Natural killer cell treated with Interleukin-12 subunit alpha and Interleukin-12 subunit beta and Interleukin-15 and Interleukin-18, amount 100 ng/mL, for 72 hours (primary cell): Measurements from ENCODE around the gene ZNHIT6. TPM values are rescaled to one million over a fixed set of nuclear protein-coding genes. Genes with fewer than 3 reads are reported as not detected.

ENCODE experiments used
- ATAC-seq, 2 donors: fragments of 150-1000 bp; cut with Tn5 transposase in 1 of 2; sonication (Bioruptor Pico), chemical (Tn5 transposase) in 1 of 2; 2 replicates each; pipeline ENCODE4 v1.10.0; 2021
- DNase-seq: peaks from one replicate; pipeline ENCODE4 v3.0.0; 2022; ENCODE audit warnings: low spot score
- H3K27ac Mint-ChIP-seq, 2 donors: 1 replicate in 1 of 2; 2 replicates in 1 of 2; pipeline ENCODE4 v1.8.0; 2022; ENCODE audit warnings: mixed read lengths in 2 of 2, mild to moderate bottlenecking in 1 of 2, moderate library complexity in 1 of 2
- H3K27me3 Mint-ChIP-seq, 2 donors: 1 replicate in 1 of 2; 2 replicates in 1 of 2; pipeline ENCODE4 v1.8.0; 2022; ENCODE audit warnings: mixed read lengths in 2 of 2
- H3K36me3 Mint-ChIP-seq: one replicate; pipeline ENCODE4 v1.8.0; 2022; ENCODE audit warnings: mixed read lengths
- H3K4me1 Mint-ChIP-seq, 2 donors: 1 replicate in 1 of 2; 2 replicates in 1 of 2; pipeline ENCODE4 v1.8.0; 2022; ENCODE audit warnings: low read depth in 2 of 2, mixed read lengths in 2 of 2, mild to moderate bottlenecking in 1 of 2
- H3K4me3 Mint-ChIP-seq: one replicate; pipeline ENCODE4 v1.8.0; 2022; ENCODE audit warnings: mixed read lengths
- H3K9me3 Mint-ChIP-seq: 2 replicates; pipeline ENCODE4 v1.8.0; 2022; ENCODE audit warnings: mixed read lengths
- total RNA-seq, 2 donors: library from RNA; stranded (reverse); gene quantifications; one replicate each; pipeline ENCODE4 v1.2.3, GENCODE V29; 2022

ZNHIT6 gene
- total RNA-seq, 2 donors from 2014 or later: 17.5 to 18.9 TPM

DNA sequence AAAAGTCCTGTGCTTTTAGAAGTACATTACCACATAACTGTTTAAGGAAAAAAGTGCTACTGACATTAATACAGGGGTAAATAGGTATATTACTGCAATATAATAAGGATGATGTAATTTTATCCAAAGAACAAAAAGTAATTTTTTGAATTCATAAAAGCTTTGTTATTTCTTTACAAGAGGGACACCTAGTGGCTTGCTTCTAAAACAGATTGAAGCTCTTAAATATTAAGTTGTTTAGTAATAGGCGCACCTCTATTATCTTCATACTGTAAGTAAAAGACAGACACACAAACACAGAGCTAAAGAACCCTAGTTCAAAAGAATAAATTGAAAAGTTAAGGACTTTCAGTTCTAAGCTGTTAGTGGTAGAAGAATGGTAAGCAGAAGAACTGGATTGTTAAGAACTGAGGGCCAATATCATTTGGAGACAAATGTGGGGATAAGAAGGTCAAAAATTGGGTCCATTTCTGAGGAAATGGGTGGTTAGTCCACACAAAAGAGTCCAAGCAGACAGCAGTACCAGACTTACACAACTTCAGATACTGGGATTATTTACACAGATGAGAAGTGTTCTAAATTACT lies 15.4 kb downstream of the ZNHIT6 start:
- Mint-ChIP-seq H3K36me3 (peaks cover 11% of the 10 kb centered on the region), H3K4me3 (no peak overlapping the region), H3K27ac (peak overlapping the region in 1 of 2 donors; percentile 14), H3K4me1 (peaks cover 7 to 11% of the 10 kb centered on the region in 2 donors), H3K9me3 (no peaks in the 10 kb centered on the region), H3K27me3 (no peaks in the 10 kb centered on the region)
- ATAC-seq (no peak), DNase-seq (no peak)

DNA sequence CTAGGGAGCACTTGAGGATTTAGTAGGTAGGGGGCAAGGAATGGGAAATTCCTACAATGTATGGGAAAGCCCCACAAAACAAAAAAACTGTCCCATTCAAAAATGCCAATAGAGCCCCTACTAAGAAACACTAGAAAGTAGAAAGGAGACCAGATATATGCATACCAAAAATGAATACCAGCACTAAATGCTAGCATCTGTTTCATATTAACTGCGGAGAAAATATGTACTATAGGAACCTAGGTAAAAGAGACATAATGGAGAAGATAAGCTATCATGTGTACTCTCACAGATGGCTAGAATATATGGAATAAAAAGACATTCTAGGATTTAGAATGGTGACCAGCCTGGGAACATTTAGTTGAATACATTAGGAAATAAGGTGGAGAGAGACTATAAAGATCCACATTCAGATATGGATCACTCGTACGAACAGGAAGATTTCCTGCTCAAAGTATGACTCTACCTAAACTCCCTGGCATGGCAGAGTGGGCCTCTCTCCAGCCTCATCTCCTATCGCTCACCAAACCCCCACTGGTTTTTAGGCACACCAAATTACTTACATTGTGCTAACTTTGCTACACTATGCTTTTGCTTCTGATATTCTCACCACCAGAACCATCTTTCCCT lies 18.3 kb downstream of the ZNHIT6 start:
- no peak for ATAC-seq
- H3K4me1 Mint-ChIP-seq: peaks cover 7 to 11% of the 10 kb centered on the region in 2 donors
- no peak overlapping the region for H3K27ac Mint-ChIP-seq
- no peak for DNase-seq
- H3K4me3 Mint-ChIP-seq: no peak overlapping the region
- no peaks in the 10 kb centered on the region for H3K9me3 Mint-ChIP-seq
- no peaks in the 10 kb centered on the region for H3K27me3 Mint-ChIP-seq
- H3K36me3 Mint-ChIP-seq: peaks cover 11% of the 10 kb centered on the region

- Mint-ChIP-seq H3K27ac (no peak overlapping the region), H3K36me3 (no peaks in the 10 kb centered on the region)
- no peak for ATAC-seq
These were observed 24.8 kb downstream of the ZNHIT6 start for GRCh38 chr1:85683292-85684025.

GRCh38 chr1:85681087-85681486 lies 27.1 kb downstream of the ZNHIT6 start:
- H3K4me1 Mint-ChIP-seq: peaks cover 0 to 5% of the 10 kb centered on the region in 2 donors
- no peaks in the 10 kb centered on the region for H3K9me3 Mint-ChIP-seq
- H3K4me3 Mint-ChIP-seq: no peak overlapping the region
- DNase-seq (no peak), ATAC-seq (no peak)
- H3K27me3 Mint-ChIP-seq: no peaks in the 10 kb centered on the region
- no peak overlapping the region for H3K27ac Mint-ChIP-seq
- no peaks in the 10 kb centered on the region for H3K36me3 Mint-ChIP-seq

More at GRCh38 chr1:85683292-85684025, 24.8 kb downstream of the ZNHIT6 start:
- H3K4me3 Mint-ChIP-seq: no peak overlapping the region
- H3K9me3 Mint-ChIP-seq: no peaks in the 10 kb centered on the region
- no peak for DNase-seq
- no peaks in the 10 kb centered on the region for H3K27me3 Mint-ChIP-seq
- peaks cover 0 to 5% of the 10 kb centered on the region in 2 donors for H3K4me1 Mint-ChIP-seq

- no peaks in the 10 kb centered on the region for H3K27me3 Mint-ChIP-seq
- peaks cover 6% of the 10 kb centered on the region for H3K36me3 Mint-ChIP-seq
- H3K4me3 Mint-ChIP-seq: no peak overlapping the region
- H3K4me1 Mint-ChIP-seq: no peaks in the 10 kb centered on the region
- H3K9me3 Mint-ChIP-seq: no peaks in the 10 kb centered on the region
- DNase-seq (no peak), ATAC-seq (no peak)
- H3K27ac Mint-ChIP-seq: no peak overlapping the region
These were observed 30.0 kb downstream of the ZNHIT6 start for GRCh38 chr1:85678193-85678592.

DNA sequence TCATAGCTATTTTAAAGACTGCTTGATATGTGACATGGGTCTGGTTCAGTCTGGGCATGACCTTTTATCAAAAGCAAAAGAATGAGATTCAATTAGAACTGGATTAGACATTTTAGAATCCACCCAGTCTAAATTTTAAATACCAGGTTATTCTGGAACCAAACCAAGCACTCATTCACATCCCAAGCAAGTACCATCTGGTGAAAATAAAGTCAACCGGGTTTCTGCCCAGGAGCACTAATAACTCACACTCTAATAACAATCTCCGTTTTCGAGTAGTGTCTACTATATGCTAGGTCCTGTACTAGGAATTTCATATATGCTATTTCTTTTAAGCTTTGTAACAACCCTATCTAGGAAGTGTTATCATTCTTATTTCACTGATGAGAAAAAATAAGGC lies 30.6 kb downstream of the ZNHIT6 start:
- peaks cover 6% of the 10 kb centered on the region for H3K36me3 Mint-ChIP-seq
- no peaks in the 10 kb centered on the region for H3K9me3 Mint-ChIP-seq
- ATAC-seq: no peak
- H3K27me3 Mint-ChIP-seq: no peaks in the 10 kb centered on the region
- H3K4me3 Mint-ChIP-seq: no peak overlapping the region
- H3K4me1 Mint-ChIP-seq: no peaks in the 10 kb centered on the region
- H3K27ac Mint-ChIP-seq: no peak overlapping the region
- no peak for DNase-seq

- Mint-ChIP-seq H3K27ac (no peak overlapping the region), H3K9me3 (no peaks in the 10 kb centered on the region), H3K36me3 (peaks cover 20% of the 10 kb centered on the region), H3K4me1 (no peaks in the 10 kb centered on the region), H3K4me3 (no peak overlapping the region), H3K27me3 (no peaks in the 10 kb centered on the region)
- ATAC-seq: no peak
- no peak for DNase-seq
These were observed 36.1 kb downstream of the ZNHIT6 start for GRCh38 chr1:85672031-85672660.

- Mint-ChIP-seq H3K27me3 (no peaks in the 10 kb centered on the region), H3K4me3 (no peak overlapping the region), H3K36me3 (peaks cover 24% of the 10 kb centered on the region), H3K27ac (no peak overlapping the region), H3K4me1 (no peaks in the 10 kb centered on the region), H3K9me3 (no peaks in the 10 kb centered on the region)
- no peak for DNase-seq
- no peak for ATAC-seq
These were observed 42.3 kb downstream of the ZNHIT6 start for GRCh38 chr1:85665932-85666331.

GRCh38 chr1:85663382-85663781 lies 44.9 kb downstream of the ZNHIT6 start:
- H3K4me1 Mint-ChIP-seq: no peaks in the 10 kb centered on the region
- H3K36me3 Mint-ChIP-seq: peaks cover 16% of the 10 kb centered on the region
- no peak for DNase-seq
- H3K4me3 Mint-ChIP-seq: no peak overlapping the region
- no peak for ATAC-seq
- no peak overlapping the region for H3K27ac Mint-ChIP-seq
- H3K9me3 Mint-ChIP-seq: no peaks in the 10 kb centered on the region
- no peaks in the 10 kb centered on the region for H3K27me3 Mint-ChIP-seq

- ATAC-seq: no peak
- no peak overlapping the region for H3K4me3 Mint-ChIP-seq
- H3K27me3 Mint-ChIP-seq: no peaks in the 10 kb centered on the region
- H3K4me1 Mint-ChIP-seq: no peaks in the 10 kb centered on the region
- no peaks in the 10 kb centered on the region for H3K9me3 Mint-ChIP-seq
- no peak for DNase-seq
- peaks cover 10% of the 10 kb centered on the region for H3K36me3 Mint-ChIP-seq
- H3K27ac Mint-ChIP-seq: no peak overlapping the region
These were observed 46.5 kb downstream of the ZNHIT6 start for GRCh38 chr1:85661767-85662166.

DNA sequence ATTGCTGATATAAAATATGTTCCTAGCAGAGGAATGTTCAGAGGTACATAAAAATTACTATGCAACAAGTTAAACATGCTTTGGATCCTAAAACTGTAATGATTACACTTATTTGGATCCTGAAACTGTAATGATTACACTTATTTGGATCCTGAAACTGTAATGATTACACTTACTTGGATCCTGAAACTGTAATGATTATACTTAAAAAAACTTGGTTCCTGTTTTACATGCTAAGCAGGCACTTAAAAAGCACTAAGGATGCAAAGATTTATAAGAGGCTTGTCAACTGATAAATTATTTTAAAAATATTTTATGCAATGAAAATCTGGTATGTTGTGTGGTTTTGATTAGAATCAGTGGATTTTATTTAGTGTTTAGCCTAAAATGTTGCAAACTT lies 47.7 kb downstream of the ZNHIT6 start:
- Mint-ChIP-seq H3K4me1 (peaks cover 0 to 7% of the 10 kb centered on the region in 2 donors), H3K9me3 (no peaks in the 10 kb centered on the region), H3K4me3 (no peak overlapping the region), H3K36me3 (peaks cover 7% of the 10 kb centered on the region), H3K27me3 (no peaks in the 10 kb centered on the region), H3K27ac (no peak overlapping the region)
- ATAC-seq (no peak), DNase-seq (no peak)

DNA sequence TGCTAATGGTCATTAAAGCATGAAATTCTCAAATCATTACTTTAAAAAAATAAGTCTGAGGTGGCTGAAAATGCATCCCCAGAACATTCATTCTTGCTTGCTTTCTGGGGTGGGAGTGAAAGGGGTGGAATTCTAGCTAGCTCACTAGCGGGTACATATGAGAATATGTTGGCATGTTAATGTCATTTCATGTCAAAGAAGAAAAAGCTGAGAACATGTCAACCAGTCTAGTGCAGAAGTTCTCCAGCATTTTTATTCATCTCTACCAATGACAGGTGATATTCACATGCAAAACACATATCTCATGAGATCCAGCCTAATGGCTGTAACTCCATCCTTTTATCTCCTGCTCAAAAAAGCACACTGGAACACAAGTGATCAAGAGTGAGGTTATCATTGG lies 49.1 kb downstream of the ZNHIT6 start:
- no peak overlapping the region for H3K4me3 Mint-ChIP-seq
- H3K27me3 Mint-ChIP-seq: no peaks in the 10 kb centered on the region
- DNase-seq (no peak), ATAC-seq (no peak)
- H3K9me3 Mint-ChIP-seq: no peaks in the 10 kb centered on the region
- H3K4me1 Mint-ChIP-seq: peaks cover 0 to 7% of the 10 kb centered on the region in 2 donors
- no peak overlapping the region for H3K27ac Mint-ChIP-seq
- peaks cover 9% of the 10 kb centered on the region for H3K36me3 Mint-ChIP-seq

GRCh38 chr1:85656948-85657347 lies 51.3 kb downstream of the ZNHIT6 start:
- Mint-ChIP-seq H3K9me3 (no peaks in the 10 kb centered on the region), H3K36me3 (peaks cover 23% of the 10 kb centered on the region), H3K27ac (no peak overlapping the region), H3K27me3 (no peaks in the 10 kb centered on the region), H3K4me1 (peaks cover 0 to 7% of the 10 kb centered on the region in 2 donors), H3K4me3 (no peak overlapping the region)
- no peak for ATAC-seq
- no peak for DNase-seq

GRCh38 chr1:85656256-85656655 lies 52.0 kb downstream of the ZNHIT6 start:
- DNase-seq: no peak
- no peaks in the 10 kb centered on the region for H3K9me3 Mint-ChIP-seq
- H3K27me3 Mint-ChIP-seq: no peaks in the 10 kb centered on the region
- no peak for ATAC-seq
- no peak overlapping the region for H3K27ac Mint-ChIP-seq
- peaks cover 0 to 7% of the 10 kb centered on the region in 2 donors for H3K4me1 Mint-ChIP-seq
- H3K36me3 Mint-ChIP-seq: peaks cover 23% of the 10 kb centered on the region
- H3K4me3 Mint-ChIP-seq: no peak overlapping the region
